Fibroblast of skin of right biceps (primary cell): ENCODE data around the gene OR9I1.

Experiments
- DNase-seq: peaks from one replicate; pipeline ENCODE4 v3.0.0-alpha.2; 2013

Gene OR9I1, protein sequence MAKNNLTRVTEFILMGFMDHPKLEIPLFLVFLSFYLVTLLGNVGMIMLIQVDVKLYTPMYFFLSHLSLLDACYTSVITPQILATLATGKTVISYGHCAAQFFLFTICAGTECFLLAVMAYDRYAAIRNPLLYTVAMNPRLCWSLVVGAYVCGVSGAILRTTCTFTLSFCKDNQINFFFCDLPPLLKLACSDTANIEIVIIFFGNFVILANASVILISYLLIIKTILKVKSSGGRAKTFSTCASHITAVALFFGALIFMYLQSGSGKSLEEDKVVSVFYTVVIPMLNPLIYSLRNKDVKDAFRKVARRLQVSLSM

DNA sequence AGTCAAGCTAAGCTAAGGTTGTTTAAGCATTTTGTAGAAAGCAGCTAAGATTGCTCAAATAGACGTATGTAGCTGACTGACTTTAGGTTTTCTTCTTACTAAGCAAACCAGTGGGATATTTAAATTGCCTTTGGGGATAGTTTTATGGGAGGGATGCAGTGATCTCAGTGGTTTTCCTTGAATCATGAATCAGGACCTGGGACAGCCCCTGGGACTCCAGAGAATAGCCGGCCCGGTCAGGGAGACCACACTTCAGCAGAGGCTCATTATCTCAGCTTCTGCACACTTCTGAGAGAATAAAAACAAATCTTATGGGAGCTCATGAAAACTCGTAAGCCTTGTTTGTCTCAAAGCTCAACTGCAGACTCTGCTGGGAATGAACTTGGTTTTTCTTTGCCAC, at the start of gene OR9I1:
Gene OR9I1, minus strand, starts transcription at position 62 of the 400 bp plus-strand sequence. CDS start 6,086 bp downstream, outside the sequence.
- no peak for DNase-seq

DNA sequence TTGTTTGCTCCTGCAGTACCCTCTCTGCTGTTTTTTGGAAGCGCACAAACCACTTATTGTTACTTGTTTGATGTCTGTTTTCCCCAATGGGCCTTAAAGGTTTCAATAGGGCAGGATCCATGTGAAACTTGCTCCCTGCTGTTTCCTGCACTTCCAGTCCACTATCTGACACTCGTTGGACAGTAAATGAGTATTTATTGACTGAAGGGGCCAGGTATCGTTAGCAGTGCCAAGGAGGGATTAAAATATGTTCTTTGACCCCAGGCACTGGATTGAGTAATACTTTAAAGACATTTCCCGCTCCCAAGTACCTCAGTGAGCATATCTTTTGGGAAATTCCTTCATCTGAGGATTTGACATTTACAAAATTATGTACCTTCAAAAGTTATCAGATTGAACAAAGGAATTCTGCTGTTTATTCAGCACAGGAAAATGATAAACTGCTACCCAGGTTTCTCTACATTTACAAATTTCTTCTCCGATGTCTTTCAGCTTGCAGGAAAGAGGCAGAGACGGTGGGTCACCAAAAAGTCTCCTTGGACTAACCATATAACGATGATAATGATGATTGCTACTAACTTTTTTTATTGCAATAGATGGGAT, 40.3 kb upstream of the OR9I1 start:
- no peak for DNase-seq

DNA sequence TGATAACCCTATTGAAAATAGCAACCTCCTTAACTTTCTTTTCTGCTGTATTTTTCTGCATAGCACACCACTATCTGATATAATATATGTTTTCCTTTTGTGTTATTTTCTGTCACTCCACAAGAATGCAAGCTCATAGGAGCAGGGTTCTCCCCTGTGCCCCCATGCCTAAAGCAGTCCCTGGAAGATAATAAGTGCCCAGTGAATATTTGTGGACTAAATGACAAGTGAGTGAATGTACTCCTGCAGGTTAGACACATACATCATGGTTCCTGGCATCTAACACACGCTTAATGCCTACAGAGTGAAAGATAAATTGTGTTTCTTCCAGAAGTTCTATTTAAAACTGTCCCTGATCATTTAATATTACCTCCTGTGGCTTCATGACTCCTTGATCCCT, 39.7 kb upstream of the OR9I1 start:
- no peak for DNase-seq

DNA sequence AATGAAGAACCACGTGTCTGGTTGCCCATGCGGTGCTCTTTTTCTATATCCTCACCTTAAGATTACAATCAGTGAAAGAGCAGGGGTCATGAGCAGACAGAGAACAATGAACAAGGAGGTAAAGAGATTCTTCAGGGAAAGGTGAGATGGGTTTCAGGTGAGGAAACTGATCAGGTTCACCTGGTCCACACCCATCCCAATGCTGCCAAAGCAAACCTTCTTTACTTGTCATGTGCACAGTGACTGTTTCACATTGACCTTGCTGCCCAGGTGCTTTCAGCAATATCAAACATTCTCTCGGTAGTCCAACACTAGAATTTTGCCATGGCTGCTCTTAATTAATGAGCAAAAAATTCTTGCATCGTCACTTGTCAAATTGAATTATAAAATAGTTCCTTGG, 39.1 kb upstream of the OR9I1 start:
- no peak for DNase-seq

DNA sequence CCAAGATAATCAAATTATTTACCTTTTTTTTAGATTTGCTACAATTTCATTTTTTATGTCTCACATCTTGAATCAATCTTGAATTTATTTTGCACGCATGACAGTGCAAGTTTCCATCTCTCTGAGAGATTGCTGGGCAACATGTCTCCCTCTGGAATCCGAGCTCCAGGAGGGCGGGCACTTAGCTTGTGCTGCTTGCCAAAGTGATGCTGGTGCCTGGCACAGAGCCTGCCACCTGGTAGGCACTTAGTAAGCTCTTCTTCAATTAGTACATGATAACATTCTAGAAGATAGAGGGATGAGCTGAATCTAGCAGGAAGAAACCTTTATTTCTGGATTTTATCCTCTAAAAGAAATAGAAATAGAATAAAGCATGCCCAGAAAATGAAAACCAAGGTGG, 27.5 kb upstream of the OR9I1 start:
- DNase-seq = no peak

DNA sequence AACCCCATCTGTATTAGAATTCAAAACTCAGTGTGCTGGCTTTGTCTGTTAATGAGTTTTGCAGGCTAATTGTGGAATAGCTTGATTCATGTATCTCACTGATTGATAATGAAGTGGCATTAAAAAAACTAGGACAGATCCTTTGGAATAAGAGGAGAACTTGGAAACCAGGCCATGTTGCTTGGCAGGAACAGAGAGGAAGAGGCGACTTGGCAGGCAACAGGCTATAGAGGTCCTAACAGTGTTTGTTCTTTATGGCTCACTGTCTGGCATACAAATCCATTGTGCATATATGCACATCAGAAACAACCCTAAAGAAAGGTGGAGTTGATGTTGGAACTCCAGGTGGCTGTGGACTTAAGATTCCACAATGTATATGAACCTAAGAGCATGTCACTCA, 17.4 kb upstream of the OR9I1 start:
- no peak for DNase-seq

DNA sequence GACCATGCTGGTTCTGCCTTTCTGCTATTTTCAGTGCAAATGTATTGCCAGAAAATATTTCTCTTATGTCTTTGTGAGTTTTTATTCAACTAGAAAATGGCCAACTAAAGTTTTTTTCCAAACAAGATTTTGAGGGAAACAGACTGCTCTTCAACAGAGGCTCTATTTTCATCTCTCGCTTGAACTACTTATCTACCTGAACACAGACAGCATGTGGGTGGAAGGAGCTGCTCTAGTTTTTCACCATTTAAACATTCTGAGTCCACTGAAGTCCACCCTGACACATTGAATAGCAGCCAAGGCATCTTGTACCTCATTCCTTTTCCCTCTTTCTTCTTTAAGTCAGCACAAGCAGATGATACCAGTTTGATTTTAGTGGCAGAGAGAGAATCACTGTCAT, 9.8 kb upstream of the OR9I1 start:
- DNase-seq = no peak

DNA sequence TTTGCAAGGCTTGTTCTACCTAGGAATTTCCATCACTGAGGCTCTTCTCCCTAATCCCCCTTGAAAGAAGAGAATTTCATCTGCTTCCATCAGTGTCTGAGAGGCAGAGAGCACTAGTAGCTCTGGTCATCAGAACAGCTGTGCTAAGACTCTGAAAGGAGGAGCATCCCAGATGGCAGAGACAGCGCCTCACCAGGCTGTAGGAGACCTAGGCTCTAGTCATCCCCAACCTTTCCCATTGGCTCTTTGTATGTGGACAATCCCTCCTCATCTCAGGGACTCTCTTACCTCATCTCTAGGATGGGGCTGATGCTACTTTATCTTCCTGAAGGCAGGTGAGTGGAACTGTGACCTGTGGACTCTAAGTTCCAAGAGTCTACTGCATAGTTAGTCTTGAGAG, 8.8 kb upstream of the OR9I1 start:
- DNase-seq = no peak

DNA sequence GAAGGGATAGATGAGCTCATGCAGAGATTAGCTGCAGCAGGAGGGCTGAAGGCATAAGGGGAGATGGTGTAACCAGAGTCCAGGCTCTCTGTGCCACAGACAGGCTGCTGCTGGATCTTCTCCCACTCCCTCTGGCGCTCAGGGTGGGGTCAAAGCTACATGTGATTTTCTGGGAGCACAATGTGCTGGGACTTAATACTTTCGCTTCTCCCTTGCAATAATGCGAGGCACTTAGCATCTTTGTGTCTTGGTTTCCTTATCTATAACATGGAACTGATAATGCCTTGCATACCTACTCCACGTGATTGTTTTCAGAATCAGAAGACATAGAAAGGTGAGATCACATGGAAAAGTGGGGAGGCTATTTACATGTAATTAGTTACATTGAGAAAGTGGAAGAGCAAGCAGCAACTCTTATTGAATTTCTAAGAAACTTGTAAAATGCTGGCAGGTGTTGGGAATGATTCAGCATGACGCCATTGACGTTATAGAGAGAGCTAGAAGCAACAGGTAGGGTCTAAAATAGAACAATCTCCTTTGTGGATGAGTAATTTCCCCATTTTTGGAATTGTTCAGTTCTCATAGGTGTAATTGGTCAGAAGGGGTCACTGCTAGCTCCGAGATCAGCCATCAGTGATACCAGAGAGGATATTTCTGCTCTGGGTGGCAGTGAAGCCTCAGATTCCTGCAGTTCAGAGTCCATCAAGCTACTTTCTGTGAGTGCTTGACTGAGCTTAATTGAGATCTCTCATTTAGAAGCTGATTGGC, 8.2 kb upstream of the OR9I1 start:
- DNase-seq = no peak

DNA sequence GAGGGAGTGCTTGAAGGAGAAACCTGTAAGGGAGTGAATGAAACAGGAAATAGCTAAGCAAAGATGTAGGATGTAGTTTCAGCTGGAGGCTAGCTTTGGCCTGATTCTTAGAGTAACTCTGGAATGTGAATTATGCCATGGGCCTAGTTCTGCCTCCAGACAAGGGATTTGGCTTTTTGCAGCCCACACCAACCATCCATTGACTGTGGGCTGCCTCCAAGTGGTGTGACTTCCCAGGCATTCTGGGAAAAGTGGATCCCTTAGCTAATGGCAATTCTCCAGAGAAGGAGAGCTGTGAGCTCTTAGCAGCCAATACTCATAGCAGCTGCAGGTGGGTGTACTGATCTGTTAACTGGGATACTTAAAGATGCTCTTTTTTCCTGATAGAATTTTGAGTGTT, 2.0 kb upstream of the OR9I1 start:
- DNase-seq = no peak

DNA sequence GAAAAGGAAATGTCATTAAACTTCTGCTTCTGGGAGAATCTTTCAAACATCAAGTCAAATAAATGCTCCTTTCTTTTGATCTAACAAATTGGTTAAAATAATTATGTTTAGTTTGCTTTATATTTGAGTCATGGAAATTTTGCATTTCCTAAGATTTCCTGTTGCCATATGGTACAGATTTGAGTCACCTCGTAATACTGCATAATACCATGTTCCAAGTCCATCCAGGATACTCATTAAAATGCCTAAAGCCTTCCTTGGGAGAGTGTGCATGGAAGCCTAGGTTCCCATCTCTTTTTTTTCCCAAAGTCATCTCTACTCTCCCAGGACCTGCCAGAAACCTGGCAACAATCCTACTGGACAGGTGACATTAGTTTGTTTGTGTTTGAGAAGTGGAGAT, 4.2 kb downstream of the OR9I1 start:
- DNase-seq = no peak

DNA sequence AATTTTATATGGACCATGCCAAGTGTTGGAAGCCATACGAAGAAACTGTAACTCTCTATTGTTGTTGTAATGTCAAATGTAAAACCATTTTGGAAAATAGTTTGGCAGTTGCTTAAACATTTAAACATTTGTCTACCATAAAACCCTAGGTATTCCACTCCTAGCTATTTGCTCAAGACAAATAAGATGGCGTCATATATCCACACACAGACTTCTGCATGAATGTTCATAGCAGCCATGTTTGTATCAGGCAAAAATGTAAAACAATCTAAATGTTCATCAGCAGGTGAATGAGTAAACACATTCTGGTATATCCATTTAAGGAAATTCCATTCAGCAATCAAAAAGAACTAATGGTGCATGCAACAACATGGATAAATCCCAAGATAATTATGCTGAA, 27.9 kb downstream of the OR9I1 start:
- no peak for DNase-seq

DNA sequence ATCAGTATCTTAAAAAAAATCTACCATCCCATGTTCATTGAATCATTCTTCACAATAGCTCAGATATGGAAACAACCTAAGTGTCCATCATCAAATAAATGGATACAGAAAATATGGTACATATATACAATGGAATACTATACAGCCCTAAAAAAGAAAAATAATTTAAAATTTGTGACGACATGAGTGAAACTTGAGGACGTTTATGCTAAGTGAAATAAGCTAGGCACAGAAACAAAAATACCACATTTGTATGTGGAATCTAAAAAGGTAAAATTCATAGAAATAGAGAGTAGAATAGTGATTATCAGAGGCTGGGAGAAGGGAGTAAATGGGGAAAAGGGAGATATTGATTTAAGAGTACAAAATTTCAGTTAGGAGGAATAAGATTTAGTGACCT, 38.8 kb downstream of the OR9I1 start:
- DNase-seq = no peak

DNA sequence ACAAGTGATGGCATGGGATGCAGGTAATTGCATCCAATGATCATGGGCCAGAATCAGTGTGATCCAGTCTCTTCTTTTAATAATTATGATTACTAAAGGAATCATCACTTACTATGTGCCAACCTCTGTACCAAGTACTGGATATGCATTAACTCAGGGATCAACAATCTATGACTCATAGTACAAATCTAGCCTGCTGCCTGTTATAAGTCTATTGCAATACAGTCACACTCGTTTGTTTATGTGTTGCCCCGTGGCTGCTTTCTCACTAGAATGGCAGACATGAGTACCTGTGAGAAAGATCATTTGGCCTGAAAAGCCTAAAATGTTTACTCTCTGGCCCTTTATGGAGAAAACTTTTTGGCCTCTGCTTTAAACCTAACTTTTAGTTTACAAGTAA, 49.5 kb downstream of the OR9I1 start:
- no peak for DNase-seq

DNA sequence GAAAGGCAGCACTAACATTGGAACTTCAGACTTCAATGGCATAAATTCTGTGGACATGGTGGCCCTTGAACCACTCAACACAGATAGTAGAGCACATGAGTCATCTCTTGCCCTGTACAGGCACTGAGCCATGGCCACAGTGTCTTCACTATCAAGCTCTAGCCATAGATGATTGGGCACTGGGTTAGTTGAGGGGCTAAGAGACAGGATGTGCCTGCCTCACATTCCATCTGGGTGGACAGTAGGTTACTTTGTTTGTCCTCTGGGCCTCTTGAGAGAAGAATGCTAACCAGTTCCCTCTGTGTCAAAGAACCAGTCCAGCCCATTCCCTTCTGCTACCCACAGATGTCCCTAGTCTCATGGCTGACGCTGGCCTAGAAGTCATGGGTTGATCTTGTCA, 54.7 kb downstream of the OR9I1 start:
- no peak for DNase-seq

DNA sequence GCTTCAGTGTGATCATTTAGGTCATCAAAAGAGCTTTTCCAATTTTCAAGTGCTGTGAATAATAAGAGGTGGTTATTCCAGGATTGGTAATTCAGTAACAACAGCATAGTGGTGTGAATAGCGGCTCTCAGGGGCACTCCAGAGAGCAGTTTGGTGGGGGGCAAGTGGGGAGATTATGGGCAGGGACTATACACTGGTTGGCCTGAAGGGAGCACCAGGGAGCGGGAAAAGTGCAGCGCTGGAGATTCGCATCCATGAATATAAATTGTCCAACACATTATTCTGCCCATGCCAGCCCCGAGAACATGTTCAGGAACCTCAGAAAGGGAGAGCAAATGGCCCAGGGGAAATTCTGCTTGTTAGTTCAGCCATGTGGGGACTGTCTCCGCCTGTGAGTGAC, 56.7 kb downstream of the OR9I1 start:
- DNase-seq = no peak

DNA sequence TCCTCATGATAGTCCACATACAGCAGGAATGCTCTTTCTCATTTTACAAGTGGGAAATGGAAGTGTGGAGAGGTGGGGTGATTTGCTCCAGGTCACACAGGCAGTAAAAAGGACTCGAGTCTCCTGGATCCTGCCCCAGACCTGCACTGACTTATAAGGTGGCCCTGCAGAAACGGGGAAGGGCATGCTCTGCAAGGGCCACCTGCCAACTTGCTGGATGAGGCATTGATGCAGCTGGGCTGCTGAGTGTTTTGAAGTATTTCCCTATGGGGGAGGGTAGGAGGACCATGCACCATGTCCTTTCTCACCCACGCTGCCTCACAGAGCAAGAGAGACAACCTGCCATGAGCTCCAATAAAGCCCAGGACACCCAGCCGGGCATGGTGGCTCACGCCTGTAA, 57.6 kb downstream of the OR9I1 start:
- DNase-seq = no peak
